Stimulated activated CD4-positive, alpha-beta T cell treated with anti-CD3 and anti-CD28 coated beads, Interleukin-1b, Interleukin-23, amount 100 ng/mL, for 24 hours (primary cell): ENCODE data around the gene LPP.
A peak's percentile ranks its signal among the peaks of the same experiment; 100 is the strongest.

ENCODE experiments used
- DNase-seq, 4 experiments: peaks; one replicate each; pipeline ENCODE4 v3.0.0-alpha.2; 2020; ENCODE audit warnings: low read depth in 4 of 4, low spot score in 1 of 4

LPP gene

GRCh38 chr3:188271226-188271914, 117.4 kb downstream of the LPP start:
- DNase-seq = no peak

DNA sequence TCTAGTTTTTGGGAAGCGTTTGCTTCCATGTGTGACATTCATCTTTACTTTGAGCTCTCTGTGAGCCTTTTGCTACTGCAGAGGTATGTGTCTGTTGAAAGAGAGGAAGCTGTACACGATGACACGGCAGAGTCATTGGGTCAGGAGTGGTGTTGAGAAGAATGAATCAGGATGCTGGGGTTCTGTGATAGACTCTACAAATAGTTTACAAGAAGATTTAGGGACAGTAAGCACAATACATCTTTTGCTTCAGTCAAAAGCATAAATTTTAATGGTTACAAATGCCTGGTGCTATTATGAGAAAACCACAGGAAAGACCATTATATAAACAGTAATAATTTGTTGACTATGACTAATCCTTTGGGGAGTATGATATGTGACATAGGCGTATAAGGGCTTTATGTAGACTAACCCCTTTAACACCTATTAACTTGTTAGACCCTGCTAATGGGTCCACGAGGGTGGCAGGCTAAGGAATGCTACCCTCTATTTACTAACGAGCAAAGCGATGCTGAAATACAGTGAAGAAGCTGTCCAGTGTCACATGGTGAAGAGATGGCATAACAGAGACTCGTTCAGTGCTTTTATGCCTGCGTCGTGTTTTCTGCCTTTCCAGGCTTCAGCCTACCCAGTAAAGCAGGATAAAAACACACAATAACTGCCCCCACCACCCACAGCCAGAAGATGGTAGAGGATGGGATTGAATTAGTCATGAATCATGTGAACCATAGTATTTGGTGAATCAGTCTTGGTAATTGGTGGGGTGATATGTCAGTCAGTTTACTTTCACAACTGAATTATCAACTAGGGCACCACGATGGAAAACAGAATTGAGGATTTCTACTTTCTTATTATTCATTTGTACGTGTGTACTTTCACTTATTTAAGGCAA, 118.8 kb downstream of the LPP start:
- no peak for DNase-seq

- DNase-seq = no peak
Measured at GRCh38 chr3:188274249-188274915, 120.4 kb downstream of the LPP start.

DNA sequence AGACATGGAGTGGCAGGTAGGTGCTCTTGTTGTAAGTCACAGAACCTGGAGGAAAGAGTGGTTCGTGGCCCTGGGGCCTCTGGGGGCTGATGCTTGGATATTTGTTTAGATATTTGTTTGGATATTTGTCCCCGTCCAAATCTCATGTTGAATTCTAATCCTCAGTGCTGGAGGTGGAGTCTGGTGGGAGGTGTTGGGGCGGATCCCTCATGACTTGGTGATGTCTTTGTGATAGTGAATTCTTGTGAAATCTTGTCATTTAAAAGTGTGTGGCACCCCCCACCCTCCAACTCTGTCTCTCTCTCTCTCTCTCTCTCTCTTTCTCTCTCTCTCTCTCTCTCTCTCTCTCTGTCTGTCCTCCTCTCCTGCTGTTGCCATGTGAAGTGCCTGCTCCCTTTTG, 122.4 kb downstream of the LPP start:
- no peak for DNase-seq

GRCh38 chr3:188278717-188279324, 124.9 kb downstream of the LPP start:
- no peak for DNase-seq

GRCh38 chr3:188279502-188280335, 125.8 kb downstream of the LPP start:
- DNase-seq = no peak

DNA sequence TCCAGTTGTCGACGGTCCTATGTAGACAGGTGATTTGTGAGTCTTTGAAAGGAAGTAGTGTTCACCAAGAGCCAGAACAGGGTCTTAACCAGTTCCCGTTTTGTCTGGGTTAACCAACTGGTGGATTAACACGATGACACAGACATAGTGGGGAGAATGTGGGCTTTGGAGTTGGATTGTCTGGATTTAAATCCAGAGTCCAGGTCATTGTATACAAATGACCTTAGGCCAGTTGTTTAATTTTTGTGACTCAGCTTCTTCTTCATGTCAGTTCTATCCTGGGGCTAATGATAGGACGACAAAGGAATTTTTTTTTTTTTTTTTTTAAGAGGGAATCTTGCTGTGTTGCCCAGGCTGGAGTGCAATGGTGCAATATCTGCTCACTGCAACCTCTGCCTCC, 126.7 kb downstream of the LPP start:
- DNase-seq = no peak

GRCh38 chr3:188282871-188283270, 128.9 kb downstream of the LPP start:
- no peak for DNase-seq

DNA sequence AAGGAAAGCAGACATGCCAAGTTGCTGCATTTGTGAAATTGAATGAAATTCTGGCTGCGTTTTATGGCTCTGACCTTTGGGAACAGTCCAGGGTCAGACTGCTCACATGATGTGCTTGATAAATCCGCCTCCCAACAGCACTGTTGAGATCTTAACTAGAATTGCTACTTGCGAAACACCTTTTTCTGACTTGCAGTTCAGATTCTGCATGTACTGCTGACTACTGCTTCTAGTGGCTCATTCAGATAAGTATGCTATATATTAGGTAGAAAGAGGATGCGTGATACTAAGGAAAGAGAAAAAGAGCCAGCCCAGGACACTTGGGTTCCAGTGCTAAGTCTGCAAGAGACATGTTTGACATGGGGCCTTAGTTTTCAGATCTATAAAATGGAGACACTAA, 129.4 kb downstream of the LPP start:
- no peak for DNase-seq

DNA sequence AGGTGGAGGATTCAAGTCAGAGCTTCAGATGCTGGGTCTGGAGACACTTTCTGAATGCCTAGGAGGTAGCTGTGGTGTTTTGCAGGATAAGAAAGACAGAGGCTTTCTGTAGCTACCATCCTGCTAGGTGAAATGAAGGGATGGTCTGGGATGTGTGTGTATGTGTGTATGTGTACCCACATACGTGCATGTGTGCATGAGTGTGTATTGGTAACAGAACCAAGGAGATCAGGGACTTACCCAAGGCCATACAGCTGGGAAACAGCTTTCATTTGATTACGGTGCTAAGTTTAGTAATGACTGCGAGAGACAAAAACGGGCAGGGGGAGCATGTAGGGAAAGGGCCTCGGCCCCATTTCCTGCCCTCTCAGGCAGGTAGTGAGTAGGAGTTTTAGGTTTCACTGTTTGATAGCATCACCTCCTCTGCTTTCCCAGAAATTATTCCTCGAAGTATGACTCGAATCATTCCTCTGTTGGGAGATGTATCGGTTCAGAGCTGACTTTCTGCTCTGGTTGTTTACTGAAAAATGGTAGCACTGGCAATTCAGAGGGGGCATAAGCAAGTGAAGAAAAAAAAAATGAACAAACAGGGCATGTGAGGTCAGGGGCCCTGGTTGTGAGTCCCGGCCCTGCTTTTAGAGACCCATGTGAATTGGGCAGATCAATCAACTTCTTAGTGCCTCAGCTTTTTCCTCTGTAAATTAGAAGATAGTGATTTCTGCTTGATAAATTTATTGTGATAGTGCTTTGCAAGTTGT, 130.7 kb downstream of the LPP start:
- peak in 2 of 4 experiments; percentile 43 to 56 for DNase-seq

DNA sequence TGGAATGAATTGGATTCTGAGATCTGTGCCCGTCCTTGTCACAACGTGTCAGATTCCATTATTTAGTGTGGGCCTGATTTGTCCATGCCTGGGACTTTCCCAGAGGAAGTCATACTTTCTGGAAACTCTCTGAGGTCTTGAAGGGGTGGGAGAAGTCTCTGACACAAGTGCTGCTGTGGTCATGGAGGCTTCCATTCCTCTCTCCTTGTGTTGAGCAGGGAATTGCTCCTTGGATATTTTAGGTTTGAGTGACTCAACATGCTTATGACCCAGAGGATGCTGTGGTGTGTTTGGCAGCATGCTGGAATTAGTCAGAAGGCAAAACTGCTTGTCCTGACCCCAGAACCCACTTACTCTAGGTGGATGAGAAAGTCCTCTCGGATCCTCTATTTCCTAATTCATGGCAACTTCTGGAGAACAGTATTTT, 132.1 kb downstream of the LPP start:
- no peak for DNase-seq

DNA sequence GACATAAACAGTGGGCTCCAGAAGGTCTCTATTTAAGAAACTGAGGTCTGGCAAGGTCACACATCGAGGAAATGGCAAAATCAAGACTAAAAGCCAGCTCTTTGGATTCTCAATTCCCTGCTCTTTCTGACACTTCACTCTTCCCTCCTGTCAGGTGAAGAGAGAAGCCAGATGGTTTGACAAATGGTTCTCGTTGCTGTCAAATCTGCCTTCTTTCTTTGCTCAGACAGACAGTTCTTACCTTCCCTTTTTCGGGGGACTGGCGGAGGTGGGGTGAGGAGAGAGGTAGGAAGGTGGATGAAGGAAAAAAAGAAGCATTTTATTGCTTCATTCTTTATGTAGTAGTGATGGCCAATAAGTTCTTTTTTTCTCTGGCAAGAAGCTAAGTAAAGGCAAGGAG, 133.4 kb downstream of the LPP start:
- DNase-seq = no peak

DNA sequence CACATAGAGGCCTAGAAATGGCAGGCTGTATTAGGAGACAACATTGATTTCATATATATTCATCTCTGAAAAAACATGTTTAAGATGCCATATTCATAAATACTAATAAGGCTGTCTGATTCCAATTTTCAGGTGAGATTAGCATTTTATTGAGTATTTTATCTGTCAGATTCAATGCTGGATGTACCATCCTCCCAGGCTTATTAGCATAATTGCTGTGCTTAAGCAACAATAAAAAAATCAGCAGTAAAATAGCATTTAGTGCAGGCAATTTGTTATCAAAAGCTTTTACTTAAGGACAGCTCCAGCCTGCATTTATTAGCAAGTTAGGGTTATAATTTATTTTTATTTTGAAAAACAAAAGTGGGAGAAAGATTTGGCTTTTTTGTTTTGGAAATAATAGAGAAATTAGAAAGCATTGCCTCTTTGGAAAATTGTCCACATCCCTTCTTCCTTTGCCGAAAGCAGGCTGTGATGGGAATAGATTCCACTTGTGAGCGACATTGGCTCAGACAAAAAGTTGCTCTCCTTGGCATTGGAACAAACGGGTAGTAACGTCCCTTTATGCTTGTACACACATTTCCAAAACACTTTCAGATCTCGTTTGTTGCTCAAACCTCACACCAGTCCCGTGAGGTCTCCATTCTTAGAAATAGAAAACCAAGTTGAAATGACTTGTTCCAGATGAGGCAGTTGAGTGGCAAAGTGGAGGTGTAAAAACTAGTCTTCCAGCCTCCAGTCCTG, 134.0 kb downstream of the LPP start:
- DNase-seq = no peak

GRCh38 chr3:188292251-188292650, 138.3 kb downstream of the LPP start:
- DNase-seq = no peak

GRCh38 chr3:188292827-188293226, 138.9 kb downstream of the LPP start:
- no peak for DNase-seq

DNA sequence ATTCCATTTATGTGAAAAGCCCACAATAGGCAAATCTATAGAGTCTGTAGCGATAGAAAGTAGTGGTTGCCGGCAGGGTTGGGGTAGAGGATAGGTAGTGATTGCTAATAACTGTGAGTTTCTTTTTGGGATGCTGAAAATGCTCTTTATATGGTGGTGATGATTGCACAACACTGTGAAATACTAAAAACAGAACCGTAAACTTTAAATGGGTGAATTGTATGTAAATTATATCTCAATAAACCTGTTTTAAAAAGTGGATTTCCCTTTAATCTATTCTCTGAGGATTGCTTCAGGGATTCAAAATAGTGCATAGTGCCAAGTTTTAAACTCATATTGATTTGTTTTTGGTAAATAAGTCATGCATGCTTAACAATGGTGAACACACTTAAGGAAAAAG, 140.2 kb downstream of the LPP start:
- no peak for DNase-seq

- no peak for DNase-seq
Measured at GRCh38 chr3:188294823-188295487, 141.0 kb downstream of the LPP start.

DNA sequence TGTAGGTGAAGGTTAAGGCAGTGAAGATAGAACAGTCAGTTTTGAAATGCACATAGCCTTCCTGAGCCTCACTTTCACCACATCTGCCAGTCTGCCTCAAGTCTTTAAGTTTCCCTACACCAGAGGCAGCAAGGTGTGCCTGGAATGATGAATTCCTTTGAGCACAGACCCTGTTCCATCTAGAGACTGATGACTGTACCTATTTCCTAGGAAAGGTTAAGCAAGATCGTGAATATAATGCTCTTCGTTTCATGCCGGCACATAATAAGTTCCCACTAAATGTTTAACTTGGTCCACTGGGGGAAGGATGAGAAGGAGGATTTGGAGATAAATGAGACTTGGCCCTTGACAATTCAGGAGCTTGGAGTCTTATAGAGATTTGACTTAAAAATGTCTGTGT, 141.9 kb downstream of the LPP start:
- DNase-seq = no peak
